Sigmoid colon (tissue), 7 donors: ENCODE data around the gene ATP2B2. TPM values are rescaled to one million over a fixed set of nuclear protein-coding genes. Genes with fewer than 3 reads are reported as not detected.

ENCODE experiments used
- DNase-seq: peaks from one replicate; pipeline ENCODE4 v3.0.0-alpha.2; 2019
- H3K27ac ChIP-seq, 4 donors: fragments of 200-600 bp; sonication (generic); one replicate each; pipeline ENCODE4 v1.5.1; 2016 to 2019; ENCODE audit warnings: mild to moderate bottlenecking in 1 of 4
- H3K27me3 ChIP-seq, 3 donors: fragments of 200-600 bp; sonication (generic); one replicate each; pipeline ENCODE4 v1.5.1; 2019; ENCODE audit warnings: mild to moderate bottlenecking in 1 of 3
- H3K36me3 ChIP-seq, 4 donors: fragments of 200-600 bp; sonication (generic); one replicate each; pipeline ENCODE4 v1.5.1; 2016 to 2019
- H3K4me1 ChIP-seq, 4 donors: fragments of 200-600 bp; sonication (generic); one replicate each; pipeline ENCODE4 v1.5.1; 2017 to 2019
- H3K4me3 ChIP-seq, 4 donors: fragments of 200-600 bp; sonication (generic); one replicate each; pipeline ENCODE4 v1.5.1; 2017 to 2019; ENCODE audit warnings: mild to moderate bottlenecking in 2 of 4, moderate library complexity in 1 of 4
- H3K9me3 ChIP-seq, 4 donors: fragments of 200-600 bp in 3 of 4; sonication (generic) in 3 of 4; one replicate each; pipeline versions ENCODE4 v1.5.1 to v1.6.1; 2013 to 2019
- CTCF ChIP-seq, 4 experiments: fragments of 450-650 bp in 3 of 4; fragments of 200-600 bp in 1 of 4; IDR thresholded peaks; one replicate each; pipeline ENCODE4 v1.5.1; 2016 to 2019; ENCODE audit warnings: antibody characterized with exemption in 4 of 4, mild to moderate bottlenecking in 3 of 4, moderate library complexity in 2 of 4
- EP300 ChIP-seq, 4 donors: sonication (generic); formaldehyde crosslinking; IDR thresholded peaks; one replicate each; pipeline ENCODE4 v1.6.1; 2017; ENCODE audit warnings: antibody characterized with exemption in 4 of 4
- POLR2A ChIP-seq, 2 donors: fragments of 450-650 bp; IDR thresholded peaks; one replicate each; pipeline ENCODE4 v1.6.1; 2016; ENCODE audit warnings: antibody characterized with exemption in 2 of 2, mild to moderate bottlenecking in 2 of 2, moderate library complexity in 2 of 2
- POLR2AphosphoS5 ChIP-seq, 4 donors: sonication (generic); formaldehyde crosslinking; IDR thresholded peaks; one replicate each; pipeline ENCODE4 v1.6.1; 2017; ENCODE audit warnings: antibody characterized with exemption in 4 of 4
- WGBS, 2 donors: extraction: QIAGEN DNeasy Blood & Tissue Kit; methylation state at CpG; one replicate each; pipeline ENCODE4 v1.1.7; 2013; 5-methylcytosine and 5-hydroxymethylcytosine counted together
- intact Hi-C: fragments of 100-400 bp; cut with DNase I; formaldehyde crosslinking; loops from one replicate; pipeline ENCODE4 v1.15.1; 2023
- polyA plus RNA-seq, 3 donors: library from polyadenylated mRNA; stranded (reverse); fragments of 200-250 nt; gene quantifications; one replicate each; pipeline ENCODE4 v1.2.3, GENCODE V29; 2013
- total RNA-seq, 4 donors: library from RNA; depleted of rRNA; stranded (reverse); fragments of >200 nt; gene quantifications; one replicate each; pipeline ENCODE4 v1.1.0, GENCODE V29; 2016
- donor health status: healthy with polysubstance abuse.
- donor health status: Bipolar disorder and iron deficiency.
- donor health status: healthy.

Gene ATP2B2
- total and polyA plus RNA-seq, 7 donors = under 0.01 to 0.83 (median 0.23) TPM; not detected in 3

- H3K27ac ChIP-seq = no peak overlapping the region
- no peaks in the 10 kb centered on the region for H3K4me1 ChIP-seq
- no peak overlapping the region for H3K4me3 ChIP-seq
- no peaks in the 10 kb centered on the region for H3K9me3 ChIP-seq
- intact Hi-C loops = no loop called here
- 44 to 68% methylated on average over 6 of the region's 6 CpGs for WGBS, 2 donors
- no peak for DNase-seq
- peaks cover 0 to 26% (median 0%) of the 10 kb centered on the region in 3 donors for H3K27me3 ChIP-seq
- TF ChIP-seq EP300 (IDR thresholded peaks at IDR 0.05) (no peak), POLR2AphosphoS5 (IDR thresholded peaks at IDR 0.05) (no peak), CTCF (IDR thresholded peaks at IDR 0.05) (no peak), POLR2A (IDR thresholded peaks at IDR 0.05) (no peak)
- no peaks in the 10 kb centered on the region for H3K36me3 ChIP-seq
Observed at GRCh38 chr3:10447527-10448260, 57.7 kb downstream of the ATP2B2 start.

DNA sequence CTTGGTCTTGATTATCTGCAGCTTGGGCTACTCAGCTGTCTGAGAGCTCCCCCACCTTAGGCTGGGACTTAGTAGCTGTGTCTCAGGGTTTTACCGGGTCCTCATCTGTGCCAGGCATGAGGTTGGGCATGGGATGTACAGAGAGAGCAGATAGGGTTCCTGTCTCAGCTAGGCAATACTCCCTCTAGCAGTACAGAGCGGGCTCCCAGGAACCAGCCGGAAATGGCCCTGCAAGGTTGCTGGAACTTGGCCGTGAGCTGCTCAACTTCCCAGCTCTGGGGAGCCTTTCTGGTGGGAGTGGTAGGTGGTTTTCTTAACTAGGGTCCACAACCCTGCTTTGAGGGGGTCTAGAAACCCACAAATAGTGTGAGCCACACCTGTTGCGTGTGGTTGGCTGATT is 58.3 kb downstream of the ATP2B2 start:
- intact Hi-C loops = no loop called here
- 69 to 91% methylated on average over 5 of the region's 5 CpGs for WGBS, 2 donors
- H3K27me3 ChIP-seq = peaks cover 0 to 26% (median 0%) of the 10 kb centered on the region in 3 donors

GRCh38 chr3:10445561-10446175 is 59.7 kb downstream of the ATP2B2 start:
- H3K4me1 ChIP-seq = no peaks in the 10 kb centered on the region
- no peaks in the 10 kb centered on the region for H3K36me3 ChIP-seq
- TF ChIP-seq POLR2AphosphoS5 (IDR thresholded peaks at IDR 0.05) = no peak
- no peak for TF ChIP-seq CTCF (IDR thresholded peaks at IDR 0.05)
- no peak for TF ChIP-seq EP300 (IDR thresholded peaks at IDR 0.05)
- TF ChIP-seq POLR2A (IDR thresholded peaks at IDR 0.05) = no peak
- WGBS, 2 donors = 48 to 63% methylated on average over 9 of the region's 9 CpGs
- no peak overlapping the region for H3K27ac ChIP-seq
- no peak overlapping the region for H3K4me3 ChIP-seq
- no peaks in the 10 kb centered on the region for H3K9me3 ChIP-seq
- peaks cover 0 to 21% (median 0%) of the 10 kb centered on the region in 3 donors for H3K27me3 ChIP-seq
- no peak for DNase-seq
- intact Hi-C loops = no loop called here

More for the DNA sequence above, 58.3 kb downstream of the ATP2B2 start:
- H3K4me3 ChIP-seq = no peak overlapping the region
- TF ChIP-seq POLR2A (IDR thresholded peaks at IDR 0.05) (no peak), CTCF (IDR thresholded peaks at IDR 0.05) (no peak), POLR2AphosphoS5 (IDR thresholded peaks at IDR 0.05) (no peak)
- no peaks in the 10 kb centered on the region for H3K36me3 ChIP-seq
- no peaks in the 10 kb centered on the region for H3K4me1 ChIP-seq
- no peaks in the 10 kb centered on the region for H3K9me3 ChIP-seq
- H3K27ac ChIP-seq = no peak overlapping the region
- DNase-seq = no peak

DNA sequence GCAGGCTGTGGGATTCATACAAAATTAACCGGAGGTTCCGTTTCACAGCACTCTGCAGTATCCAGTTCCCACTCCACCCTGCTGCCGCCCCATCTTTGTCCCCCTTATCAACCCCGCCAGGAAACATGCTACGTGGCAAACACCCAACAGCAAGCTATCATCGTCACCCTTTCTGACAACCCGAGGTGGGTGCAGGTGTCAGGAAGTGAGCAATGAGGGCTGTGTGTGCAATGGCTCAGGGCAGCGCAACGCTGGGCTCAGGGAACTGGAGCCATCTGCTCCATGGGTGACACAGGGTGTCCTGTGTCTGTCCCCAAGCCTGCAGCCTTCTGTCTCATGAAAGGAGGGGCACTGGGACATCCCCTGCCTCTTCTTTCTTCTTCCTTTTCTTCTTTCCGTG is 60.9 kb downstream of the ATP2B2 start:
- WGBS, 2 donors = 69 to 73% methylated on average over 10 of the region's 10 CpGs
- no peak for DNase-seq
- Histone ChIP-seq H3K9me3 (no peaks in the 10 kb centered on the region), H3K27me3 (peaks cover 0 to 10% (median 0%) of the 10 kb centered on the region in 3 donors), H3K4me1 (no peaks in the 10 kb centered on the region), H3K27ac (no peak overlapping the region), H3K36me3 (no peaks in the 10 kb centered on the region), H3K4me3 (no peak overlapping the region)
- intact Hi-C loops = no loop called here
- TF ChIP-seq POLR2A (IDR thresholded peaks at IDR 0.05) = no peak
- TF ChIP-seq POLR2AphosphoS5 (IDR thresholded peaks at IDR 0.05) = no peak
- no peak for TF ChIP-seq CTCF (IDR thresholded peaks at IDR 0.05)
- TF ChIP-seq EP300 (IDR thresholded peaks at IDR 0.05) = no peak
